ENCODE data around the gene PPP2R3B. TPM values are rescaled to one million over a fixed set of nuclear protein-coding genes. Genes with fewer than 3 reads are reported as not detected.

PPP2R3B gene
- polyA plus RNA-seq, 2 donors, result 18.5 to 54.1 TPM

- 93 to 98% methylated on average over 17 of the region's 17 CpGs for WGBS, 2 donors
- Histone ChIP-seq H3K27ac (ENCODE audit: low read depth in 2 of 2, low read length in 1 of 2) (no peak overlapping the region), H3K36me3 (ENCODE audit: control insufficient read depth in 2 of 2, insufficient read depth in 2 of 2, low read length in 1 of 2) (no peaks in the 10 kb centered on the region), H3K4me3 (ENCODE audit: low read depth in 1 of 2, low read length in 2 of 2) (no peak overlapping the region), H3K4me1 (ENCODE audit: control insufficient read depth in 2 of 2, insufficient read depth in 2 of 2, low read length in 1 of 2) (no peaks in the 10 kb centered on the region), H3K27me3 (ENCODE audit: control insufficient read depth in 1 of 2, insufficient read depth in 2 of 2, low read length in 2 of 2) (no peaks in the 10 kb centered on the region), H3K9me3 (ENCODE audit: control insufficient read depth in 2 of 2, insufficient read depth in 1 of 2, low read depth in 1 of 2, low read length in 1 of 2) (no peaks in the 10 kb centered on the region)
These were observed 23.6 kb upstream of the PPP2R3B start for GRCh38 chrX:410296-410695.

- no peak overlapping the region for H3K4me3 ChIP-seq (ENCODE audit: low read depth in 1 of 2, low read length in 2 of 2)
- no peaks in the 10 kb centered on the region for H3K4me1 ChIP-seq (ENCODE audit: control insufficient read depth in 2 of 2, insufficient read depth in 2 of 2, low read length in 1 of 2)
- H3K27me3 ChIP-seq (ENCODE audit: control insufficient read depth in 1 of 2, insufficient read depth in 2 of 2, low read length in 2 of 2), result no peaks in the 10 kb centered on the region
- no peak overlapping the region for H3K27ac ChIP-seq (ENCODE audit: low read depth in 2 of 2, low read length in 1 of 2)
- H3K9me3 ChIP-seq (ENCODE audit: control insufficient read depth in 2 of 2, insufficient read depth in 1 of 2, low read depth in 1 of 2, low read length in 1 of 2), result no peaks in the 10 kb centered on the region
- 93 to 94% methylated on average over 5 of the region's 5 CpGs for WGBS, 2 donors
- H3K36me3 ChIP-seq (ENCODE audit: control insufficient read depth in 2 of 2, insufficient read depth in 2 of 2, low read length in 1 of 2), result no peaks in the 10 kb centered on the region
These were observed 18.4 kb upstream of the PPP2R3B start for GRCh38 chrX:405149-405548.

- Histone ChIP-seq H3K27me3 (ENCODE audit: control insufficient read depth in 1 of 2, insufficient read depth in 2 of 2, low read length in 2 of 2) (no peaks in the 10 kb centered on the region), H3K4me1 (ENCODE audit: control insufficient read depth in 2 of 2, insufficient read depth in 2 of 2, low read length in 1 of 2) (no peaks in the 10 kb centered on the region), H3K4me3 (ENCODE audit: low read depth in 1 of 2, low read length in 2 of 2) (no peak overlapping the region), H3K9me3 (ENCODE audit: control insufficient read depth in 2 of 2, insufficient read depth in 1 of 2, low read depth in 1 of 2, low read length in 1 of 2) (no peaks in the 10 kb centered on the region), H3K27ac (ENCODE audit: low read depth in 2 of 2, low read length in 1 of 2) (no peak overlapping the region), H3K36me3 (ENCODE audit: control insufficient read depth in 2 of 2, insufficient read depth in 2 of 2, low read length in 1 of 2) (no peaks in the 10 kb centered on the region)
- WGBS, 2 donors, result 79 to 88% methylated on average over 10 of the region's 10 CpGs
These were observed 17.9 kb upstream of the PPP2R3B start for GRCh38 chrX:404656-405055.

GRCh38 chrX:402857-403256 is 16.1 kb upstream of the PPP2R3B start:
- no peak overlapping the region for H3K27ac ChIP-seq (ENCODE audit: low read depth in 2 of 2, low read length in 1 of 2)
- no peaks in the 10 kb centered on the region for H3K4me1 ChIP-seq (ENCODE audit: control insufficient read depth in 2 of 2, insufficient read depth in 2 of 2, low read length in 1 of 2)
- no peaks in the 10 kb centered on the region for H3K27me3 ChIP-seq (ENCODE audit: control insufficient read depth in 1 of 2, insufficient read depth in 2 of 2, low read length in 2 of 2)
- WGBS, 2 donors, result 89 to 91% methylated on average over 12 of the region's 12 CpGs
- no peaks in the 10 kb centered on the region for H3K9me3 ChIP-seq (ENCODE audit: control insufficient read depth in 2 of 2, insufficient read depth in 1 of 2, low read depth in 1 of 2, low read length in 1 of 2)
- H3K4me3 ChIP-seq (ENCODE audit: low read depth in 1 of 2, low read length in 2 of 2), result no peak overlapping the region
- no peaks in the 10 kb centered on the region for H3K36me3 ChIP-seq (ENCODE audit: control insufficient read depth in 2 of 2, insufficient read depth in 2 of 2, low read length in 1 of 2)

- H3K4me1 ChIP-seq (ENCODE audit: control insufficient read depth in 2 of 2, insufficient read depth in 2 of 2, low read length in 1 of 2), result no peaks in the 10 kb centered on the region
- H3K9me3 ChIP-seq (ENCODE audit: control insufficient read depth in 2 of 2, insufficient read depth in 1 of 2, low read depth in 1 of 2, low read length in 1 of 2), result no peaks in the 10 kb centered on the region
- no peaks in the 10 kb centered on the region for H3K36me3 ChIP-seq (ENCODE audit: control insufficient read depth in 2 of 2, insufficient read depth in 2 of 2, low read length in 1 of 2)
- 85 to 89% methylated on average over 15 of the region's 15 CpGs for WGBS, 2 donors
- no peak overlapping the region for H3K4me3 ChIP-seq (ENCODE audit: low read depth in 1 of 2, low read length in 2 of 2)
- no peak overlapping the region for H3K27ac ChIP-seq (ENCODE audit: low read depth in 2 of 2, low read length in 1 of 2)
- H3K27me3 ChIP-seq (ENCODE audit: control insufficient read depth in 1 of 2, insufficient read depth in 2 of 2, low read length in 2 of 2), result no peaks in the 10 kb centered on the region
These were observed 13.6 kb upstream of the PPP2R3B start for GRCh38 chrX:400258-400657.

GRCh38 chrX:397575-397974 is 10.9 kb upstream of the PPP2R3B start:
- Histone ChIP-seq H3K9me3 (ENCODE audit: control insufficient read depth in 2 of 2, insufficient read depth in 1 of 2, low read depth in 1 of 2, low read length in 1 of 2) (no peaks in the 10 kb centered on the region), H3K27me3 (ENCODE audit: control insufficient read depth in 1 of 2, insufficient read depth in 2 of 2, low read length in 2 of 2) (no peaks in the 10 kb centered on the region), H3K27ac (ENCODE audit: low read depth in 2 of 2, low read length in 1 of 2) (no peak overlapping the region), H3K4me1 (ENCODE audit: control insufficient read depth in 2 of 2, insufficient read depth in 2 of 2, low read length in 1 of 2) (no peaks in the 10 kb centered on the region), H3K4me3 (ENCODE audit: low read depth in 1 of 2, low read length in 2 of 2) (no peak overlapping the region), H3K36me3 (ENCODE audit: control insufficient read depth in 2 of 2, insufficient read depth in 2 of 2, low read length in 1 of 2) (no peaks in the 10 kb centered on the region)
- 38 to 46% methylated on average over 20 of the region's 20 CpGs for WGBS, 2 donors

GRCh38 chrX:394830-395229 is 8.1 kb upstream of the PPP2R3B start:
- H3K27me3 ChIP-seq (ENCODE audit: control insufficient read depth in 1 of 2, insufficient read depth in 2 of 2, low read length in 2 of 2), result no peaks in the 10 kb centered on the region
- H3K36me3 ChIP-seq (ENCODE audit: control insufficient read depth in 2 of 2, insufficient read depth in 2 of 2, low read length in 1 of 2), result no peaks in the 10 kb centered on the region
- H3K9me3 ChIP-seq (ENCODE audit: control insufficient read depth in 2 of 2, insufficient read depth in 1 of 2, low read depth in 1 of 2, low read length in 1 of 2), result no peaks in the 10 kb centered on the region
- no peaks in the 10 kb centered on the region for H3K4me1 ChIP-seq (ENCODE audit: control insufficient read depth in 2 of 2, insufficient read depth in 2 of 2, low read length in 1 of 2)
- no peak overlapping the region for H3K27ac ChIP-seq (ENCODE audit: low read depth in 2 of 2, low read length in 1 of 2)
- 94 to 98% methylated on average over 7 of the region's 7 CpGs for WGBS, 2 donors
- no peak overlapping the region for H3K4me3 ChIP-seq (ENCODE audit: low read depth in 1 of 2, low read length in 2 of 2)

GRCh38 chrX:392575-392846 is 5.8 kb upstream of the PPP2R3B start:
- no peak overlapping the region for H3K27ac ChIP-seq (ENCODE audit: low read depth in 2 of 2, low read length in 1 of 2)
- H3K9me3 ChIP-seq (ENCODE audit: control insufficient read depth in 2 of 2, insufficient read depth in 1 of 2, low read depth in 1 of 2, low read length in 1 of 2), result no peaks in the 10 kb centered on the region
- no peaks in the 10 kb centered on the region for H3K27me3 ChIP-seq (ENCODE audit: control insufficient read depth in 1 of 2, insufficient read depth in 2 of 2, low read length in 2 of 2)
- no peak overlapping the region for H3K4me3 ChIP-seq (ENCODE audit: low read depth in 1 of 2, low read length in 2 of 2)
- no peaks in the 10 kb centered on the region for H3K36me3 ChIP-seq (ENCODE audit: control insufficient read depth in 2 of 2, insufficient read depth in 2 of 2, low read length in 1 of 2)
- 89 to 90% methylated on average over 7 of the region's 7 CpGs for WGBS, 2 donors
- H3K4me1 ChIP-seq (ENCODE audit: control insufficient read depth in 2 of 2, insufficient read depth in 2 of 2, low read length in 1 of 2), result no peaks in the 10 kb centered on the region

- WGBS, 2 donors, result 89% methylated on average over 34 of the region's 34 CpGs
- no peak overlapping the region for H3K4me3 ChIP-seq (ENCODE audit: low read depth in 1 of 2, low read length in 2 of 2)
- H3K36me3 ChIP-seq (ENCODE audit: control insufficient read depth in 2 of 2, insufficient read depth in 2 of 2, low read length in 1 of 2), result no peaks in the 10 kb centered on the region
- H3K4me1 ChIP-seq (ENCODE audit: control insufficient read depth in 2 of 2, insufficient read depth in 2 of 2, low read length in 1 of 2), result no peaks in the 10 kb centered on the region
- no peak overlapping the region for H3K27ac ChIP-seq (ENCODE audit: low read depth in 2 of 2, low read length in 1 of 2)
- no peaks in the 10 kb centered on the region for H3K27me3 ChIP-seq (ENCODE audit: control insufficient read depth in 1 of 2, insufficient read depth in 2 of 2, low read length in 2 of 2)
- no peaks in the 10 kb centered on the region for H3K9me3 ChIP-seq (ENCODE audit: control insufficient read depth in 2 of 2, insufficient read depth in 1 of 2, low read depth in 1 of 2, low read length in 1 of 2)
These were observed 5.2 kb upstream of the PPP2R3B start for GRCh38 chrX:391717-392574.

- H3K36me3 ChIP-seq (ENCODE audit: control insufficient read depth in 2 of 2, insufficient read depth in 2 of 2, low read length in 1 of 2), result no peaks in the 10 kb centered on the region
- no peaks in the 10 kb centered on the region for H3K27me3 ChIP-seq (ENCODE audit: control insufficient read depth in 1 of 2, insufficient read depth in 2 of 2, low read length in 2 of 2)
- peaks cover 0 to 3% of the 10 kb centered on the region in 2 donors for H3K4me1 ChIP-seq (ENCODE audit: control insufficient read depth in 2 of 2, insufficient read depth in 2 of 2, low read length in 1 of 2)
- H3K9me3 ChIP-seq (ENCODE audit: control insufficient read depth in 2 of 2, insufficient read depth in 1 of 2, low read depth in 1 of 2, low read length in 1 of 2), result no peaks in the 10 kb centered on the region
- H3K27ac ChIP-seq (ENCODE audit: low read depth in 2 of 2, low read length in 1 of 2), result no peak overlapping the region
- 94 to 96% methylated on average over 13 of the region's 13 CpGs for WGBS, 2 donors
- H3K4me3 ChIP-seq (ENCODE audit: low read depth in 1 of 2, low read length in 2 of 2), result no peak overlapping the region
These were observed 3.8 kb upstream of the PPP2R3B start for GRCh38 chrX:390459-390858.

Data from esophagus (tissue), 2 donors.